DND-41 (cell line): ENCODE results near the gene TP63.

ENCODE experiments used
- CTCF ChIP-seq: IDR thresholded peaks from 2 replicates; pipeline ENCODE4 v1.5.1; 2012; ENCODE audit warnings: borderline replicate concordance, low read length, moderate library complexity, mild to moderate bottlenecking; ENCODE audit not compliant: poor library complexity, severe bottlenecking; ENCODE audit errors: extremely low read depth
- EZH2 ChIP-seq: IDR thresholded peaks from 3 replicates; pipeline ENCODE4 v1.6.1; 2012; ENCODE audit warnings: borderline replicate concordance, low read depth, mild to moderate bottlenecking, moderate library complexity, low read length, inconsistent platforms; ENCODE audit not compliant: severe bottlenecking

GRCh38 chr3:189613122-189613521 lies 18.1 kb upstream of the TP63 start:
- TF ChIP-seq CTCF, result no peak
- TF ChIP-seq EZH2, result no peak
